Fibroblast of skin of left quadriceps (primary cell): ENCODE results near the gene SUMO2.
"Not testable (repeated sequence)": the region's sequence is repeated elsewhere in the genome, so short reads cannot be mapped to it uniquely, and the experiment has no call there.

Experiments
- DNase-seq, 2 experiments: peaks; one replicate each; pipeline ENCODE4 v3.0.0-alpha.2; 2013; ENCODE audit warnings: low read depth in 2 of 2

SUMO2 gene

GRCh38 chr17:75181608-75182318 is 996 bp downstream of the SUMO2 start:
- no peak for DNase-seq

- DNase-seq = no peak
Observed at GRCh38 chr17:75181110-75181509, 1.6 kb downstream of the SUMO2 start.

GRCh38 chr17:75178453-75178852 is 4.3 kb downstream of the SUMO2 start:
- DNase-seq = no peak

GRCh38 chr17:75176625-75177024 is 6.1 kb downstream of the SUMO2 start:
- DNase-seq = no peak

GRCh38 chr17:75174996-75175395 is 7.8 kb downstream of the SUMO2 start:
- no peak for DNase-seq

- DNase-seq = no peak
Observed at GRCh38 chr17:75173526-75173925, 9.2 kb downstream of the SUMO2 start.

- no peak for DNase-seq
Observed at GRCh38 chr17:75168998-75169397, 13.8 kb downstream of the SUMO2 start.

GRCh38 chr17:75164606-75165005 is 18.2 kb downstream of the SUMO2 start:
- DNase-seq = not testable (repeated sequence)

GRCh38 chr17:75163074-75163473 is 19.7 kb downstream of the SUMO2 start:
- DNase-seq = no peak

GRCh38 chr17:75160211-75160610 is 22.5 kb downstream of the SUMO2 start:
- DNase-seq = no peak

- DNase-seq = no peak
Observed at GRCh38 chr17:75159196-75160031, 23.3 kb downstream of the SUMO2 start.

- DNase-seq = not testable (repeated sequence)
Observed at GRCh38 chr17:75158480-75158879, 24.3 kb downstream of the SUMO2 start.

- no peak for DNase-seq
Observed at GRCh38 chr17:75155191-75155601, 27.6 kb downstream of the SUMO2 start.

GRCh38 chr17:75154195-75155106 is 28.3 kb downstream of the SUMO2 start, which contains the start of gene JPT1:
Gene JPT1 (minus strand): TSS chr17:75154512. CDS start chr17:75154397, 115 bp downstream.
- DNase-seq = peak; percentile 98

GRCh38 chr17:75153780-75154194 is 29.0 kb downstream of the SUMO2 start:
- no peak for DNase-seq

GRCh38 chr17:75152922-75153779 is 29.6 kb downstream of the SUMO2 start:
- no peak for DNase-seq

GRCh38 chr17:75152523-75152921 is 30.2 kb downstream of the SUMO2 start:
- no peak for DNase-seq

- no peak for DNase-seq
Observed at GRCh38 chr17:75151930-75152329, 30.8 kb downstream of the SUMO2 start.

- DNase-seq = no peak
Observed at GRCh38 chr17:75147878-75148546, 34.7 kb downstream of the SUMO2 start.

GRCh38 chr17:75146592-75146991 is 36.2 kb downstream of the SUMO2 start:
- no peak for DNase-seq
